Mammary epithelial cell (primary cell): ENCODE results near the gene PXYLP1.

ENCODE experiments used
- EZH2 ChIP-seq: IDR thresholded peaks from 2 replicates; pipeline ENCODE4 v1.6.1; 2012; ENCODE audit warnings: low read length, inconsistent platforms, borderline replicate concordance
- TF ChIP-seq, protein P1 (sequence below), 2 donors: IDR thresholded peaks in 1 of 2; conservative IDR thresholded peaks in 1 of 2; 2 replicates each; pipeline ENCODE4 v1.5.1; 2011 to 2012; ENCODE audit warnings: inconsistent platforms in 2 of 2, low read length in 2 of 2, mild to moderate bottlenecking in 2 of 2, control low read depth in 1 of 2, low read depth in 1 of 2; ENCODE audit not compliant: insufficient read depth in 1 of 2; ENCODE audit errors: extremely low read depth in 1 of 2

- TF ChIP-seq, protein P1, sequence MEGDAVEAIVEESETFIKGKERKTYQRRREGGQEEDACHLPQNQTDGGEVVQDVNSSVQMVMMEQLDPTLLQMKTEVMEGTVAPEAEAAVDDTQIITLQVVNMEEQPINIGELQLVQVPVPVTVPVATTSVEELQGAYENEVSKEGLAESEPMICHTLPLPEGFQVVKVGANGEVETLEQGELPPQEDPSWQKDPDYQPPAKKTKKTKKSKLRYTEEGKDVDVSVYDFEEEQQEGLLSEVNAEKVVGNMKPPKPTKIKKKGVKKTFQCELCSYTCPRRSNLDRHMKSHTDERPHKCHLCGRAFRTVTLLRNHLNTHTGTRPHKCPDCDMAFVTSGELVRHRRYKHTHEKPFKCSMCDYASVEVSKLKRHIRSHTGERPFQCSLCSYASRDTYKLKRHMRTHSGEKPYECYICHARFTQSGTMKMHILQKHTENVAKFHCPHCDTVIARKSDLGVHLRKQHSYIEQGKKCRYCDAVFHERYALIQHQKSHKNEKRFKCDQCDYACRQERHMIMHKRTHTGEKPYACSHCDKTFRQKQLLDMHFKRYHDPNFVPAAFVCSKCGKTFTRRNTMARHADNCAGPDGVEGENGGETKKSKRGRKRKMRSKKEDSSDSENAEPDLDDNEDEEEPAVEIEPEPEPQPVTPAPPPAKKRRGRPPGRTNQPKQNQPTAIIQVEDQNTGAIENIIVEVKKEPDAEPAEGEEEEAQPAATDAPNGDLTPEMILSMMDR (conservative IDR thresholded peaks at IDR 0.05 in 1 of 2, IDR thresholded peaks at IDR 0.05 in 1 of 2; ENCODE audit: extremely low read depth in 1 of 2, insufficient read depth in 1 of 2, low read depth in 1 of 2, low read length in 2 of 2), result no peak
- no peak for TF ChIP-seq EZH2
These were observed 62.7 kb downstream of the PXYLP1 start for GRCh38 chr3:141294301-141294700.
